OCI-LY1 (cell line): ENCODE measurements around the gene CASP10.

Experiments
- H2AFZ ChIP-seq: fragments of 200-600 bp; sonication (generic), shearing (Covaris generic); 2 replicates; pipeline ENCODE4 v1.6.0; 2014; ENCODE audit warnings: antibody characterized with exemption, mild to moderate bottlenecking, low read length
- H3F3A ChIP-seq: fragments of 200-600 bp; sonication (generic), shearing (Covaris generic); 2 replicates; pipeline ENCODE4 v1.6.0; 2014; ENCODE audit warnings: mild to moderate bottlenecking, antibody characterized with exemption, low read length, moderate library complexity; ENCODE audit not compliant: insufficient read depth
- H3K27ac ChIP-seq: fragments of 200-600 bp; sonication (generic); 2 replicates; pipeline ENCODE4 v1.5.1; 2014; ENCODE audit warnings: low read length, mixed run types, mild to moderate bottlenecking, low read depth; ENCODE audit not compliant: poor library complexity, severe bottlenecking
- H3K27me3 ChIP-seq: fragments of 200-600 bp; sonication (generic); 2 replicates; pipeline ENCODE4 v1.6.0; 2014; ENCODE audit warnings: antibody characterized with exemption, mild to moderate bottlenecking, low read length, moderate library complexity; ENCODE audit not compliant: insufficient read depth
- H3K36me3 ChIP-seq: fragments of 200-600 bp; sonication (generic); 2 replicates; pipeline ENCODE4 v1.6.1; 2014; ENCODE audit warnings: mild to moderate bottlenecking, antibody characterized with exemption, low read length, moderate library complexity, mixed read lengths; ENCODE audit not compliant: insufficient read depth
- H3K4me1 ChIP-seq: fragments of 200-600 bp; sonication (generic); 2 replicates; pipeline ENCODE4 v1.5.1; 2014; ENCODE audit warnings: mild to moderate bottlenecking, low read length, moderate library complexity; ENCODE audit not compliant: insufficient read depth, severe bottlenecking
- H3K4me2 ChIP-seq: fragments of 200-600 bp; sonication (generic), shearing (Covaris generic); 2 replicates; pipeline ENCODE4 v1.6.1; 2014; ENCODE audit warnings: low read length
- H3K4me3 ChIP-seq: fragments of 200-600 bp; sonication (generic); 2 replicates; pipeline ENCODE4 v1.5.1; 2014; ENCODE audit warnings: low read length, low read depth, mild to moderate bottlenecking, mixed read lengths; ENCODE audit not compliant: poor library complexity, severe bottlenecking
- H3K79me2 ChIP-seq: fragments of 200-600 bp; shearing (Covaris generic); 2 replicates; pipeline ENCODE4 v1.6.1; 2016; ENCODE audit warnings: mixed run types, low read length, mixed read lengths; ENCODE audit not compliant: insufficient read depth
- H3K9ac ChIP-seq: fragments of 200-600 bp; sonication (generic), shearing (Covaris generic); 2 replicates; pipeline ENCODE4 v1.6.1; 2014; ENCODE audit warnings: mild to moderate bottlenecking, low read length, mixed read lengths
- H3K9me2 ChIP-seq: fragments of 200-600 bp; sonication (generic), shearing (Covaris generic); 2 replicates; pipeline ENCODE4 v1.6.1; 2014; ENCODE audit warnings: low read depth, mild to moderate bottlenecking, low read length, mixed read lengths
- H3K9me3 ChIP-seq: fragments of 200-600 bp; shearing (Covaris generic); 2 replicates; pipeline ENCODE4 v1.6.1; 2014; ENCODE audit warnings: low read length, mixed read lengths
- H4K20me1 ChIP-seq: fragments of 200-600 bp; sonication (generic), shearing (Covaris generic); 2 replicates; pipeline ENCODE4 v1.6.0; 2016; ENCODE audit warnings: mild to moderate bottlenecking, low read length; ENCODE audit not compliant: insufficient read depth
- CTCF ChIP-seq: fragments of 200-600 bp; sonication (generic), shearing (Covaris generic); IDR thresholded peaks from 2 replicates; pipeline ENCODE4 v1.5.1; 2017; ENCODE audit warnings: mild to moderate bottlenecking, antibody characterized with exemption, low read length, moderate library complexity, mixed read lengths
- EZH2 ChIP-seq: fragments of 200-600 bp; sonication (generic), shearing (Covaris generic); IDR thresholded peaks from 2 replicates; pipeline ENCODE4 v1.8.0; 2017; ENCODE audit warnings: borderline replicate concordance, mixed run types, mild to moderate bottlenecking, antibody characterized with exemption, low read length, moderate library complexity, mixed read lengths

Gene CASP10

GRCh38 chr2:201204655-201205514 lies 21.9 kb downstream of the CASP10 start:
- H3K27ac ChIP-seq: no peak overlapping the region
- no peak overlapping the region for H2AFZ ChIP-seq
- no peak overlapping the region for H3K9ac ChIP-seq
- H3K36me3 ChIP-seq: no peaks in the 10 kb centered on the region
- H3K9me3 ChIP-seq: no peaks in the 10 kb centered on the region
- no peak for TF ChIP-seq CTCF
- TF ChIP-seq EZH2: no peak
- no peak overlapping the region for H3K4me3 ChIP-seq
- no peaks in the 10 kb centered on the region for H3K27me3 ChIP-seq
- no peaks in the 10 kb centered on the region for H3F3A ChIP-seq
- H3K4me2 ChIP-seq: no peak overlapping the region
- H3K4me1 ChIP-seq: peaks cover 12% of the 10 kb centered on the region
- H3K79me2 ChIP-seq: no peaks in the 10 kb centered on the region
- no peaks in the 10 kb centered on the region for H3K9me2 ChIP-seq
- H4K20me1 ChIP-seq: no peaks in the 10 kb centered on the region

DNA sequence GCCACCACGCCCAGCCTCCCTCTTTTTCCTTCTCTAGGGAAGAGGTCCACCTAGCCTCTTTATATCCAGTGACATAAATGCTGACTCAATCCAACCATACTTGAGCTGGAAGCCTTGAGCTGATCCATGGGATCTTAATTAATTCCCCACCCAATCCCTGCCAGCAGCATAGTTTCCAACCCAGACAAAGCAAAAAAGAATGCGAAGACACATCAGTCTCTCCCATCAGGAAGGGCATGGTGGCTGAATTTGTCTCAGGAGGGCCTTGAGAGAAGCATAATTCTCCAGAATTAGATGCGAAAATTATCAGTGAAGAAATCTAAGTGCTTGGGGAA lies 22.5 kb downstream of the CASP10 start:
- Histone ChIP-seq H3K4me3 (no peak overlapping the region), H3K4me1 (peaks cover 12% of the 10 kb centered on the region), H3K9me3 (no peaks in the 10 kb centered on the region), H3K9me2 (no peaks in the 10 kb centered on the region), H3F3A (no peaks in the 10 kb centered on the region), H3K4me2 (no peak overlapping the region), H3K79me2 (no peaks in the 10 kb centered on the region), H4K20me1 (no peaks in the 10 kb centered on the region), H3K36me3 (no peaks in the 10 kb centered on the region), H3K9ac (no peak overlapping the region), H2AFZ (no peak overlapping the region), H3K27me3 (no peaks in the 10 kb centered on the region), H3K27ac (no peak overlapping the region)
- TF ChIP-seq EZH2: no peak
- TF ChIP-seq CTCF: no peak

- Histone ChIP-seq H3K9me2 (no peaks in the 10 kb centered on the region), H3K9ac (no peak overlapping the region), H3K27ac (no peak overlapping the region), H4K20me1 (no peaks in the 10 kb centered on the region), H3K27me3 (no peaks in the 10 kb centered on the region), H3K4me2 (no peak overlapping the region), H3K9me3 (no peaks in the 10 kb centered on the region), H3F3A (no peaks in the 10 kb centered on the region), H2AFZ (no peak overlapping the region), H3K36me3 (no peaks in the 10 kb centered on the region), H3K79me2 (no peaks in the 10 kb centered on the region), H3K4me3 (no peak overlapping the region), H3K4me1 (peaks cover 12% of the 10 kb centered on the region)
- no peak for TF ChIP-seq EZH2
- no peak for TF ChIP-seq CTCF
Measured at GRCh38 chr2:201208563-201209252, 25.8 kb downstream of the CASP10 start.
